RWPE1 (cell line): ENCODE results near the gene C9orf43.

Source experiments
- CTCF ChIA-PET: fragments of 350-600 bp; sonication (Branson Sonifier 250); formaldehyde crosslinking; extraction: SDS; loops from one replicate; lab custom pipeline; 2021; lab: Yijun Ruan, JAX
- POLR2A ChIA-PET: fragments of 400-600 bp; formaldehyde crosslinking; extraction: SDS; loops from one replicate; lab custom pipeline; 2020; ENCODE audit warnings: antibody characterized with exemption; ENCODE audit not compliant: low non-redundant PET; lab: Yijun Ruan, JAX
- DNase-seq: peaks from one replicate; pipeline ENCODE4 v3.0.0; 2012; ENCODE audit warnings: low spot score
- H3K27ac ChIP-seq: fragments of 450-650 bp; 2 replicates; pipeline ENCODE4 v1.5.1; 2017
- CTCF ChIP-seq: fragments of 450-650 bp; conservative IDR thresholded peaks from 2 replicates; pipeline ENCODE4 v1.5.1; 2017; ENCODE audit warnings: low read depth, mild to moderate bottlenecking

The C9orf43 gene

GRCh38 chr9:113449376-113449775 is 38.8 kb downstream of the C9orf43 start:
- CTCF ChIA-PET, result no interaction called here
- DNase-seq, result no peak
- POLR2A ChIA-PET, result no interaction called here
- no peak overlapping the region for H3K27ac ChIP-seq
- TF ChIP-seq CTCF, result no peak

GRCh38 chr9:113452113-113452605 is 41.6 kb downstream of the C9orf43 start:
- CTCF ChIA-PET, result interaction anchor here (0.8 to 1.4 kb wide), 2 partner anchors 203 to 206 kb away, joined by 3 to 7 read pairs; no protein-coding TSS in a partner anchor
- no peak overlapping the region for H3K27ac ChIP-seq
- TF ChIP-seq CTCF, result no peak
- POLR2A ChIA-PET, result no interaction called here
- DNase-seq, result no peak

GRCh38 chr9:113454914-113455761 is 44.6 kb downstream of the C9orf43 start:
- no peak for DNase-seq
- ChIA-PET CTCF (interaction anchor here (0.6 to 1.8 kb wide), 4 partner anchors 9 to 222 kb away, joined by 3 to 10 read pairs (median 6); no protein-coding TSS in a partner anchor), POLR2A (interaction anchor here (0.6 kb wide), 1 partner anchor 135 kb away, joined by 3 read pairs; no protein-coding TSS in a partner anchor)
- H3K27ac ChIP-seq, result no peak overlapping the region
- no peak for TF ChIP-seq CTCF

GRCh38 chr9:113456235-113456634 is 45.7 kb downstream of the C9orf43 start:
- no peak for DNase-seq
- CTCF ChIA-PET, result no interaction called here
- no peak for TF ChIP-seq CTCF
- POLR2A ChIA-PET, result no interaction called here
- H3K27ac ChIP-seq, result no peak overlapping the region

DNA sequence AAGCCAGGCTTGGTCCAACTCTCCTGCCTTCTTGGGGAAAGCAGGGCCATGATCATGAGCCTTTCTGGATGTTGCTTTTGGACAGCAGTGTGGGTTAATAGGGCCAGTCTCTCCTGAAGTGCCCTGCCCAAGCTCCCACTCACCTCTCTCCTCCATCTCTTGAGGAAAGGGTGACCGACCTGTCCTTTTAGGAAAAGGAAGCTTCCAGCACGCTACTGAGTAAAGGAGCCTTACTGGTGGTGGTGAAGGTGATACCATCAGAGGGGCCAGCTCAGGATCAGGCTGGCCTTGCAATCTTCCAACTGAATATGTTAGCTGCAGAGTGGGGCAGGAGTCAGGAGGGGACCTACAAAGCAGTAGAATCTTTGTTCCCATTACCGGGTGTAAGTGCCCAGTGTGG is 50.7 kb downstream of the C9orf43 start:
- no peak overlapping the region for H3K27ac ChIP-seq
- POLR2A ChIA-PET, result no interaction called here
- TF ChIP-seq CTCF, result no peak
- no peak for DNase-seq
- CTCF ChIA-PET, result interaction anchor here (0.6 to 1.0 kb wide), 2 partner anchors 194 to 526 kb away, joined by 4 to 5 read pairs; no protein-coding TSS in a partner anchor

- TF ChIP-seq CTCF, result no peak
- ChIA-PET POLR2A (no interaction called here), CTCF (interaction anchor here (1.0 kb wide), 1 partner anchor 193 kb away, joined by 4 read pairs; no protein-coding TSS in a partner anchor)
- no peak overlapping the region for H3K27ac ChIP-seq
- no peak for DNase-seq
These were observed 51.4 kb downstream of the C9orf43 start for GRCh38 chr9:113461943-113462342.
